NB4 (cell line): ENCODE results near the gene RNF32.

Experiments used
- MYC ChIP-seq: IDR thresholded peaks from 2 replicates; pipeline ENCODE4 v1.6.1; 2011; ENCODE audit warnings: low read depth, low read length
- POLR2A ChIP-seq: IDR thresholded peaks from 2 replicates; pipeline ENCODE4 v1.6.1; 2011; ENCODE audit warnings: mild to moderate bottlenecking; ENCODE audit not compliant: insufficient read length; ENCODE audit errors: extremely low read depth
- TF ChIP-seq, protein P1 (sequence below): IDR thresholded peaks from one replicate; pipeline ENCODE4 v1.5.1; 2012; ENCODE audit warnings: low read depth, low read length
- TF ChIP-seq, protein P2 (sequence below): IDR thresholded peaks from 2 replicates; pipeline ENCODE4 v1.6.1; 2011; ENCODE audit warnings: low read depth, low read length

DNA sequence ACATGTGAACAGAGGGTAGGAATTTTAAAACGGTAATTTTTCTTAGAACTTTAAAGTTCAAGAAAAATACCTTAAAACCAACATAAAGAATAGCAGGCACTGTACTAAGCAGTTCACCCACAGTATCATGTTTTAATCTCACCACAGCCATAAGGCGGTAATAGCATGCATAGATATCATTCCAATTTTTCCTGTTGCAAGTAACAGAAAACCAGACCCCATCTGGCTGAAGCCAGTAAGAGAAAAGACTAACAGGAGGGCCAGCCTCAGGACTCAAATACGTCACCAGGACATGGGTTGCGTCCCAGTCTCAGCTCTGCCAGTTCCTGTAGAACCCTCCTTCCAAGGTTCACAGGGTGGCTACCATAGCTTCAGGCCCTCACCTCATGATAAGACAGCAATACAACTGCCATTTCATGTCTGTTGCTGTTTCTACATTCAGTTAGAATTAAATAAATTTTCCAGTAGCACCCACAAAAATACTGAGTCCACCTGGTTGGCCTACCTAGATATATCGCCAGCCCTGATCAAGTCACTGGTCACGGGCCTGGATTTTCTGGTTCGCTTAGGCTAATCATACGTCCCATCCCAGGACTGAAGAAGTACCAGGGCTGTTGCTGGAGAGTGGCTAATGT is 2.0 kb upstream of the RNF32 start:
- TF ChIP-seq, protein P1, sequence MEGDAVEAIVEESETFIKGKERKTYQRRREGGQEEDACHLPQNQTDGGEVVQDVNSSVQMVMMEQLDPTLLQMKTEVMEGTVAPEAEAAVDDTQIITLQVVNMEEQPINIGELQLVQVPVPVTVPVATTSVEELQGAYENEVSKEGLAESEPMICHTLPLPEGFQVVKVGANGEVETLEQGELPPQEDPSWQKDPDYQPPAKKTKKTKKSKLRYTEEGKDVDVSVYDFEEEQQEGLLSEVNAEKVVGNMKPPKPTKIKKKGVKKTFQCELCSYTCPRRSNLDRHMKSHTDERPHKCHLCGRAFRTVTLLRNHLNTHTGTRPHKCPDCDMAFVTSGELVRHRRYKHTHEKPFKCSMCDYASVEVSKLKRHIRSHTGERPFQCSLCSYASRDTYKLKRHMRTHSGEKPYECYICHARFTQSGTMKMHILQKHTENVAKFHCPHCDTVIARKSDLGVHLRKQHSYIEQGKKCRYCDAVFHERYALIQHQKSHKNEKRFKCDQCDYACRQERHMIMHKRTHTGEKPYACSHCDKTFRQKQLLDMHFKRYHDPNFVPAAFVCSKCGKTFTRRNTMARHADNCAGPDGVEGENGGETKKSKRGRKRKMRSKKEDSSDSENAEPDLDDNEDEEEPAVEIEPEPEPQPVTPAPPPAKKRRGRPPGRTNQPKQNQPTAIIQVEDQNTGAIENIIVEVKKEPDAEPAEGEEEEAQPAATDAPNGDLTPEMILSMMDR: no peak
- TF ChIP-seq POLR2A: no peak
- TF ChIP-seq, protein P2, sequence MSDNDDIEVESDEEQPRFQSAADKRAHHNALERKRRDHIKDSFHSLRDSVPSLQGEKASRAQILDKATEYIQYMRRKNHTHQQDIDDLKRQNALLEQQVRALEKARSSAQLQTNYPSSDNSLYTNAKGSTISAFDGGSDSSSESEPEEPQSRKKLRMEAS: no peak
- TF ChIP-seq MYC: no peak
